GM18505 (cell line): Measurements from ENCODE around the gene DBT.

Source experiments
- ATAC-seq: cut with Tn5 transposase; IDR thresholded peaks from one replicate; pipeline ENCODE4 v1.9.1; 2021; ENCODE audit not compliant: unreplicated experiment
- POLR2A ChIP-seq: IDR thresholded peaks from 4 replicates; pipeline ENCODE4 v1.6.1; 2011; ENCODE audit warnings: borderline replicate concordance; ENCODE audit not compliant: insufficient read depth, insufficient read length; ENCODE audit errors: extremely low read depth

DBT gene

GRCh38 chr1:100141192-100141591 is 108.4 kb downstream of the DBT start:
- no peak for ATAC-seq
- no peak for TF ChIP-seq POLR2A

GRCh38 chr1:100137602-100138001 is 112.0 kb downstream of the DBT start:
- no peak for TF ChIP-seq POLR2A
- no peak for ATAC-seq
